ENCODE data around the gene NEK9. TPM values are rescaled to one million over a fixed set of nuclear protein-coding genes. Genes with fewer than 3 reads are reported as not detected.

Gene NEK9
- polyA plus RNA-seq, 10 donors: 66.8 to 101 (median 83.0) TPM

GRCh38 chr14:75042035-75042434, 84.8 kb downstream of the NEK9 start:
- DNase-seq: no peak

- no peak for DNase-seq
Observed at GRCh38 chr14:75041613-75042012, 85.2 kb downstream of the NEK9 start.

- no peak for DNase-seq
Observed at GRCh38 chr14:75040959-75041358, 85.9 kb downstream of the NEK9 start.

GRCh38 chr14:75040507-75040906, 86.3 kb downstream of the NEK9 start:
- DNase-seq: no peak

- no peak for DNase-seq
Observed at GRCh38 chr14:75032939-75033338, 93.9 kb downstream of the NEK9 start.

GRCh38 chr14:75030147-75030546, 96.7 kb downstream of the NEK9 start:
- DNase-seq: no peak

Other genes starting within 250 kb of the NEK9 start
- 10 to 100 TPM; 58.5 to 80.6 (median 68.6) TPM for gene DLST, start 245.1 kb downstream of the NEK9 start, polyA plus RNA-seq (ENCODE audit: insufficient read length in 10 of 10)
- 10 to 100 TPM in 5 of 10 donors, 1 to 10 TPM in 5; 4.0 to 12.8 (median 9.6) TPM for gene RPS6KL1, start 203.8 kb downstream of the NEK9 start, polyA plus RNA-seq (ENCODE audit: insufficient read length in 10 of 10)
- 10 to 100 TPM; 23.3 to 33.7 (median 25.1) TPM for gene PGF, start 171.5 kb downstream of the NEK9 start, polyA plus RNA-seq (ENCODE audit: insufficient read length in 10 of 10)
- 10 to 100 TPM; 43.6 to 60.2 (median 47.8) TPM for gene EIF2B2, start 124.1 kb downstream of the NEK9 start, polyA plus RNA-seq (ENCODE audit: insufficient read length in 10 of 10)
- gene MLH3, start 75.6 kb downstream of the NEK9 start, polyA plus RNA-seq (ENCODE audit: insufficient read length in 10 of 10): 10 to 100 TPM; 15.0 to 31.9 (median 20.7) TPM
- gene ACYP1, start 63.0 kb downstream of the NEK9 start, polyA plus RNA-seq (ENCODE audit: insufficient read length in 10 of 10): 10 to 100 TPM; 12.2 to 27.5 (median 14.9) TPM
- gene ZC2HC1C, start 57.4 kb downstream of the NEK9 start, polyA plus RNA-seq (ENCODE audit: insufficient read length in 10 of 10): 1 to 10 TPM in 7 of 10 donors, under 1 TPM in 3; 0.74 to 1.6 (median 1.3) TPM
- 100 to 1,000 TPM; 119 to 152 (median 133) TPM for gene TMED10, start 49.6 kb upstream of the NEK9 start, polyA plus RNA-seq (ENCODE audit: insufficient read length in 10 of 10)
- gene FOS, start 151.8 kb upstream of the NEK9 start, polyA plus RNA-seq (ENCODE audit: insufficient read length in 10 of 10): 1,000 to 10,000 TPM in 2 of 10 donors, 100 to 1,000 TPM in 7, 10 to 100 TPM in 1; 71.3 to 2,749 (median 590) TPM

Measured in muscle of back (tissue), 11 donors.